Eye (tissue), 1 donor: Measurements from ENCODE around the gene SELENOT.
A peak's percentile ranks its signal among the peaks of the same experiment; 100 is the strongest.
"Not testable (repeated sequence)": the region's sequence is repeated elsewhere in the genome, so short reads cannot be mapped to it uniquely, and the experiment has no call there.

Source experiments
- DNase-seq: peaks from one replicate; pipeline ENCODE4 v3.0.0-alpha.2; 2015

SELENOT gene

DNA sequence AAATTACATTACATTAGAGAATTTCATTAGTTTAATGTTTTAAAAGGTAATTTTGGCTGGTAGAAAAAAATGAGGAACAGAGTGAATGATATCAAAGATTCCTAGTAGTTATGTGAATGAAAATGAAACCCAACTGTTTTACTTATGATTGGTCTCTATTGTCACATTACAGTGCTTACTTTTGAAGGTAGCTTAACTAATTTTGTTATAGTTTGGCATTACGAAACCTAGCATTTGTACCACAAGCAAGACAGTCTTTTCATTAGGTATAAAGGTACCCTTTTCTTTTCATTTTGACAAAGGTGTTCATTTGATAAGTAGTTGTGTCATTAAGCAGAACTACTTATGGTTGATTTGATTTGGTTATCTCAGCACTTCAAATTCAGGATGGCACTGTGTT lies 6.9 kb downstream of the SELENOT start:
- DNase-seq, result no peak

DNA sequence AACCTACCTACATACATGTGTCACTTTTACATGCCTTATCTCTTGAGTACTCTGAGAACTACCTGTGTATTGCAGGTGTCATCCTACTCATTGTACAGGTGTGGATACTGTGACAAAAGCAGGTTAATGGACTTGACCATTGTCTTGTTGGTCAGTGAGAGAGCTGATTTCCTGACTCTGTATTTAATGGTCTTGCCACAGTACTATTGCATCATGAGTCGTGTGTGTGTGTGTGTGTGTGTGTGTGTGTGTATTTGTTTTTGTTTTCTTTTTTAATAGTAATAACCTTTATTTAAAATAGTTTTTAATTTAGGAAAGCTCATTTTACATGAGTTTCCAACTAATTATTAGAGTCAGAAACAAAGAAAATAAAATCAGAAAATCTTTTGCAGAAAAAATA lies 7.7 kb downstream of the SELENOT start:
- DNase-seq, result no peak

DNA sequence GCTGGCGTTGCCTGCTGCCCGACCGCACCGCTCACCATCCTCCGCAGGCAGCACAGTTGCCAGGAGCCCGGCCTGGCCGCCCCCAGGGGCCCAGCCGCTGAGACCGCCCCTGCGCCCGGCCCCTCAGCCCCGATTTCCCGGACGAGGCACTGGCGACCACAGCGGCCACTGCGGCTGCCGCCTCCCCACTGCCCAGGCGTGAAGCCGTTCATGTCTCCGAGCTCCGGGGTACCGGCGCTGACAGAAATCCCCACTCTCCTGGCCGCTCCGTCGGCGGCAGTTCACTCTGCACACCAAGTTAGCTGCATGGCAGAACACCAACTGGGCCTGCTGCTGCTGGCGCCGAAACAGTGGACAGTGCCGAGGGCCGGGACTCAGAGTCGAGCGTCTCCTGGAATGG lies 8.5 kb downstream of the SELENOT start:
- DNase-seq, result no peak

DNA sequence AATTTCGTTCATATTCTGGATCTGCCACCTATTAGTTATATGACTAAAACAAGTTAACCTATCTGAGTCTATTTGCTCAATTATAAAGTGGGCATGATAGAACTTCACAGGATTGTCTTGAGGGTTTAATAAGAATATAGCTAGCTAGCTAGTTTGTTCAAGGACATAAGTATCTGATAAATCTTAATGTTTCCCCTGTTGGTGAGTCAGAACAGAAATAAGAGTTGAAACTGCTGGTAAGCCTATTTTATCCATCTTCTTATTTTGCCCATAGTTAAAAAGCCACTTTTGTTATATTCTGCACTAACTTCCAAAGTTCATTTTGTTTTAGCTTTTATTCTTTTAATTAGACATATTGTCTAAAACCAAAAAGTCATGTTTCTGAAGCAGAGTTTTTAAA lies 9.4 kb downstream of the SELENOT start:
- no peak for DNase-seq

DNA sequence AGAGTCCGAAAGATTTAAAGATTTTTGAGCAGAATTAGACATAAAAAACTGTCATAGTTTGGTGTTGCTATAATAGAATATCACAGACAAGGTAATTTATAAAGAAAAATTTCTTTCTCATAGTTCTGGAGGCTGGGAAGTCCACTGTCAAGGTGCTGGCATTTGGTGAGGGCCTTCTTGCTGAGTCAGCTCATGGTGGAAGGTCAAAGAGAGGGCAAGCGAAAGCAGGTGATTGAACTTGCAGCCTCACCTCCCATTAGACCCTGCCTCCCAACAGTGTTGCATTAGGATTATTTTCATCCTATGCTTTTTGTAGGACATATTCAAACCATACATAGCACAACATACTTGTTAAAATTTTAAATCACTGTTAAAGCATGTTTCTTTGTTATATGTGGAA lies 9.9 kb downstream of the SELENOT start:
- DNase-seq, result no peak

DNA sequence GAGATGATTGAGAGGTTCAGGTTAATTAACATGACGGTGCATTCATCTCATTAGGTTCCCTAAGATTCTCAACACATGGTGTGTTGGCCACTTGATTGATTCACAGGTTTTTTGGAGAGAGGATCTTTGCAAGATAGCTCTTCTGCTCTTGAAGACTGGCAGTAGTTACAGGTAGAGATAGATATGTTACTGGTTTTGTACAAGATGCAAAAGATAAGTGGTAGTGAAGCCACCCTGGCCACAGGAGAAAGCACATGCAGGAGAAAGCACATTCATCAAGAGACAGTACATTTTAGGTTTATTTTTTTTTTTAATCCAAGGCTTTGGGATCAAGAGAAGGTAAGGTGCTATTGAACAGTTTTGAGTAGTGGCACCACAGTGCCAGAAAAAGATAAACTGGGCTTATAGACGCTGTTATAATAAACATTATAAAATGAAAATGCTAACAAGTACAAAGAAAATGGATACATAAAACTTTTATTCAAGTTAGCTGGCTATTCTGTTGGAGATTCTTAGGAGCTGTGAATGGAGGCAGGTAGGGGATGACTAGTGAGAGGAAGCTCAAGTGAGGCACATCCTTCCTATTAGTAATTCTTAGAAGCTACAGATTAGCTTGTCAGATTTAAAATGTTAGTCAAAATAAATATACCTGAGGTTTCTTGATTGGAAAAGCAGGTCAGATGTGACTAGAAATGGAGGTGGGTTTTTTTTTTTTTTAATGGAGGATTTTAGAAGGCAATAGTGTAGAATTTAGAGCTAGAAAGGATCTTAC lies 10.8 kb downstream of the SELENOT start:
- no peak for DNase-seq

DNA sequence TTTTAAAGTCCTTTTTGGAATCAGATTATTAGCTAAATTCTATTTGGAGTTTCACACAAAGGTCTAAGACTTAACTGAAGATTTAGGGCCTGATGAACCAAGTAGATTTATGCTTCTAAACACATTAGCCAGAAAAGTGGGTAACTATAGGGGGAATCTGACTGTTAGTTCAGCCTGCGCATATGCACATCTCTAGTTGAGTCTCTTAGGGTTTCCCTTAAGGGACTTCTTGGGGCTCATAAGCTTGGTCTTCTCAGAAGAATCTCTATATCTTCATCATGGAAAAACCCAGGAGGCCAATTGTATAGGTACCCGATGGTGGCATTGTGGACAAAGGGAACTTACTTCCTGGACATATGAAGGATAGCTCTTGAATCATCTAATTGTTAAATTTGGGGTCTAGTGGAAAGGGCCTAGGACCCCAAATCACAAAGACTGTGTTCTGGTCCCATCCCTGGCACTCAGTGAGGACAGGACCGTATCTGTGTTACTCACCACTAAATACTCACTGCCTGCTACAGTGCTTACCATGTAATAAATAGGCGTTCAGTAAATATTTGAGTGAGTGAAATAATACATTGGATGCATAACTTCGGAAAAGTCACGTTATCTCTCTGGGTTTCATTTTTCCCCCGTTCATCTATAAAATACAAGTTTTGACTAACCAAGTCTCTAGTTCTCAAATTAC lies 17.0 kb downstream of the SELENOT start:
- DNase-seq, result no peak

DNA sequence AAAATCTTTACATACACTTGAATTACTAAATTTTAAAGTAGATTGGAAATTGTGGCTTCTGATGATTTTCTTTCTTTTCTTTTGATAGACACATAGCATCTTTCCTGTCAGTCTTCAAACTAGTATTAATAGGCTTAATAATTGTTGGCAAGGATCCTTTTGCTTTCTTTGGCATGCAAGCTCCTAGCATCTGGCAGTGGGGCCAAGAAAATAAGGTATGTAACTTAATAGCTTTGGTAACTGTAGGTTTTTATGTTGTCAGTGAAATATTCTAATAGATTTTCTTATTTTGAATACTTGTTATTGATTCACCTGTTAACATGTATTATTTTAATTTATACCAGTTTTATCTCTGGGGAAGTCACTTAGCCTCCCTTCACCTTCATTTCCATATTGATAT lies 19.8 kb downstream of the SELENOT start:
- DNase-seq, result not testable (repeated sequence)

DNA sequence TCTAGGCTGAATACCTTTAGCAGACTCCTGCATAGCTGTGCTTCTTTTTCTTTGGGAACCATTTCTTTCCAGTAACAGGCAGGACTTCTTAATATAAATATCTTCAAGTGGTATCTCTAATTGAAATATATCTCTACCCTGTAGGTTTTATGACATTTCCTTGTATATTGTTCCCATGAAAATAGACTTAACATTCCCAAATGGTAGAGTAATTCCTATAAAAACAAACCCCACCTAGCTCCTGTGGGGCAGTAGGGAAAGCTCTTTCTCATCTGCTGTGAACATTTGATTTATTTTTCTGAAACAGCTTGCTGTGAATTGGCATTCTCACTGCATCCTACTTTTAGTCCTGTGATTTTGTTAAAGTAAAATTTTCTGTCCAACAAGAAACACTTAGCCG lies 20.8 kb downstream of the SELENOT start:
- DNase-seq, result no peak

DNA sequence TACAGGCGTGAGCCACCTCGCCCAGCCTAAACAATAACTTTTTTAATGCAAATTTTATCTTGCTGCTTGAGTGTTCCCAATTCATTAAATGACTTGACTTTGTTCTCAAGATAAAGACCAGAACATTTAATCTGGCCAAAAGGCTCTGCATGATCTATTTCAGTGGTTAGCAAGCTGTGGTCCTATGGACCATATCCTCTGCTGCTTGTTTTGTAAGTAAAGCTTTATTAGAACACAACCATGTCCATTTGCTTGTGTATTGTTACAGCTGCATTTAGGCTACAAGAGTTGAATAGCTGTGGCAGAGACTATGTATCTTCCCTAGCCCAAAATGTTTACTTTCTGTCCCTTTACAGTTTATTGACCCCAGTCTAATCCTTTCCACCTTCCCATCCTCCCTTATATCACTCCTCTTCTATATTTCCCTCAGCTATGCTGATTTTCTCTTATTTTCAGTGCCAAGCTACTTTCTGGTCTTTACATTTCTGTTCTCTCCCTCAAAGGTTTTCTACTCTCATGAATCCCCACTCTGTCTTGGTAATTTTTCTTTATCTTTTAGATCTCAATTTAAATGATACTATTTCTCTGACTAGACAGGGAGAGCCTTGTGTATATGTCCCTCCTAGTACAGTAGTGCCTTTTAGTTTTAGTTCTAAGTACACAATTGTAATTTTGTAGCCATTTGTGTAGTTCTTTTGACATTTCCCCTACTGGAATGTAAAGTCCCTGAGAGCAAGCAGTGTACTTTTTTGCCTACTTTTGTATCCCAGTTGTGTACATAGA lies 23.2 kb downstream of the SELENOT start:
- DNase-seq, result no peak

DNA sequence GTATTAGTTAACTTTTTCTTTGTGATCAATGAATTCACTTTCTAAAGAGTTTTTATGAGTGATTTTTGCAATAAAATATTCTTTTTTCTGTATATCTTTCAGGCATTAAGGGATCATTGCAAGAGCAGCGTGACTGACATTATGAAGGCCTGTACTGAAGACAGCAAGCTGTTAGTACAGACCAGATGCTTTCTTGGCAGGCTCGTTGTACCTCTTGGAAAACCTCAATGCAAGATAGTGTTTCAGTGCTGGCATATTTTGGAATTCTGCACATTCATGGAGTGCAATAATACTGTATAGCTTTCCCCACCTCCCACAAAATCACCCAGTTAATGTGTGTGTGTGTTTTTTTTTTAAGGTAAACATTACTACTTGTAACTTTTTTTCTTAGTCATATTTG lies 24.4 kb downstream of the SELENOT start:
- peak; percentile 50 for DNase-seq

DNA sequence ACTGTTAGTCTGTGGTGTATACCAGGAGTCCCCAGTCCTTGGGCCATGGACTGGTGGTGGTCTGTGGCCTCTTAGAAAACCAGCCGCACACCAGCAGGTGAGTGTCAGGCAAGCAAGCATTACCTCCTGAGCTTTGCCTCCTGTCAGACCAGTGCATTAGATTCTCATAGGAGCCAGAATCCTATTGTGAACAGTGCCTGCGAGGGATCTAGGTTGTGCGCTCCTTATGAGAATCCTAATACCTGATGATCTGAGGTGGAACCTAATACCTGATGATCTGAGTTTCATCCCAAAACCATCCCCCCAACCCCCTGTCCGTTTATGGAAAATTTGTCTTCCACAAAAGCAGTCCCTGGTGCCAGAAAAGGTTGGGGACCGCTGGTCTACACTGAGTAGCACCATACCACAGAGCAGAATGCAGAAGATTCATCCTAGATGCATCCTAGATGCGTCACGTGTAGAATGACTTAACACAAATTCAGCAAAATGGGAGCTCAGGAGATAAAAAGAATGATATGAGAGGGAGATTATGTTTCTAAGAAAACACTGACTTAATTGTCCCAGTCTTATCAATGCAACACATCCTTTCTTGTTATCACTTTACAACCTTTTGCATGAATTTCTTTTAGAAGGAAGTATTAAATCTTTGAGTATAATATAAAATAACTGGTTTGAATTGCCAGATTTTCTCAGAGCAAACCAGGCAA lies 28.5 kb downstream of the SELENOT start:
- DNase-seq, result no peak

DNA sequence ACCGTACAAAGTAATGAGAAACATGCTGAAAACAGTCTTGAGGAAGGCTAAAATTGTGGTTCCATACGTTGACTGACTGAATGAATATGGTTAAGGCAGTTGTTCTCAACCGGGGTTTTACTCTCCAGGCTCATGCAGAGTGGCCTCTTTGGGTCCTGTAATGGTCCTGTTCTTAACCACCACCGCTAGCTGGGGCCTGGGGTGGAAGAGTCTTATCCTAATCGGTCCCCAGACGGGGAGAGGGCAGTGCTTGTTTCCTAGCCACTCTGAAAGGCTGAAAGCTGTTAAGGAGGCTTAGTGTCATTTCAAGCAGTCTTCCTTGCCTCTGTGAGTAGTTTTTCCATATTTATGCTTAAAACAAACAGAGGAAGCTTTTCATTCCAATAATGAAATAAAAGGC lies 32.0 kb downstream of the SELENOT start:
- peak; percentile 30 for DNase-seq

DNA sequence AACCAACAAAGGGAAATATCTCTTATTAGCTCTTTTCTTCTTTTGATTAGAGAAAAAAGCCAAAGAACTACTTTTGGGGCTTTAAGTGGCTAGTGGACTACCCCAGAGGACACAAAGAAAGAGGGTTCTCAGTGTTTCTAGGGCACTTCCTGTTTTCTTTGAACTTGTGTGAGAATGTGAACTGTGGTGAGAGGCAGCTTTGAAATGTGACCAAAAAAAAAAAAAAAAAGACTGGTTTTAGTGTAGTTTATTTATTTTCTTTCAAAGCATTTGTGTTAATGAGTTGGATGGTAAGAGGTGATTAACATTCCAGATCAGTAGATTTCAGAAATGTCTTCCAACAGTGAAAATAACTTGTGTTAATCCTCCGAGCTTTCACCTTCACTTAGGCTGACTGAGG lies 32.4 kb downstream of the SELENOT start:
- DNase-seq, result peak; percentile 47

DNA sequence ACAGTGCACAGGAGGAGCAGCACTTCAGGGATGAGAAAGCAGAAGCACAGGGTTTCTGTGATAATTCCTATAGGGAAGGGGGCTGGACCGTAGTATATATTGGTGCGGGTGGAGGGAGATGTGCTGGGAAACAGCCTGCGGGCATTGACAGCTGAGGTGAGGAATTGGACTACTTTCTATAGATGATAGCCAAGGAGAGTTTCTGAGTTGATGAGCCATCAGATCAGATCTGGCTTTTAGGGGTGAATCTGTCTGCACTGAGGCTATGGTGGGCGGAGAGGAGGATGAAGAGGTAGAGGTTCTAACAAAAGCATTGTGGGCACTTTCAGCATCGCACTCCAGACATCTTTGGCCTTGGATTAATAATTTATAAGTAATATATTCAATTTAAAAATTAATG lies 33.1 kb downstream of the SELENOT start:
- DNase-seq, result peak; percentile 33

DNA sequence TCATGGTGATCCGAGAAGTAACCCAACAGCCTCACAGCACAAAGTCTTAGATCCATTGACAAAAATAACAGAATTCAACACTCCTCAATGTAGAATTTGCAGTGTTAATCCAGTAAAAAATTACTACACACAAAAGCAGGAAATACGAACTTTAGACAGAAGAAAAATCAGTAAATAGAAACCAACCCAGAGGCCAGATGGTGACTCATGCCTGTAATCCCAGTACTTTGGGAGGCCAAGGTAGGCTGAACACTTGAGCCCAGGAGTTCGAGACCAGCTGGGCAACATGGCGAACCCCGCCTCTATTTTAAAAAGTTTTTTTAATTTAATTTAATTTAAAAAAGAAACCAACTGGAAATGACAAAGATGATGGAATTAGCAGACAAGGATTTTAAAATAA lies 36.1 kb downstream of the SELENOT start:
- no peak for DNase-seq

DNA sequence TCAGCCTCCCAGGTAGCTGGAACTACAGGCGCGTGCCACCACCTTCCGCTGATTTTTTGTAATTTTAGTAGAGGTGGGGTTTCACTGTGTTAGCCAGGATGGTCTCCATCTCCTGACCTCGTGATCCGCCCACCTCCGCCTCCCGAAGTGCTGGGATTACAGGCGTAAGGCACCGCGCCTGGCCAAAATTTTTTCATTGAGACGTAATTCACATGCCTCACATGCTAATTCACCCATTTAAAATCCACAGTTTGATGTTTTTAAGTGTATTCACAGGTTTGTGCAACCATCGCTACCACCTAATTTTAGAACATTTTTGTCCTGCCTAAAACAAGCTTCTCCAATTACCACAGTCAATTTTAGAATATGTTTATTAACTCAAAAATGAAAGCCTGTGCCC lies 37.1 kb downstream of the SELENOT start:
- DNase-seq, result no peak

DNA sequence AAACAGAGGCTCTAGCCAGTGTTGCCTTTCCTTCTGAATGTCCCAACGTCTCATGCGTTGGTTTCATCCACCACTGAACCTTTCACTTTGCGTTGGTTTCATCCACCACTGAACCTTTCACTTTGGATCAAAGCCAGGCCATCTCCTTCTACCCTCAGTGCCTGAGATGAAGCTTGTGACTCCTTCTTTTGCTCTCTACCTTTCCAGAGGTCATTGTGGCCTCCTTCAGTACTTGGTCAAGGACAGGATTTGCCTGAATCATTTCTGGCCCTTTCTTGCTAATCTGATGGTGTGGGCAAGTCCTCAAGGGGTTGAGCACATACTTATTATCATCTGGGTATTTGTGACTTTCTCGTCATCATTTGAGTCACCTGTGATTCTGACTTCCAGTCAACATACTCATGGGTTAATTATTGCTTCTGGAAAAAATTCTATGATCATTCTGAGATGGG lies 50.0 kb downstream of the SELENOT start:
- DNase-seq, result no peak

DNA sequence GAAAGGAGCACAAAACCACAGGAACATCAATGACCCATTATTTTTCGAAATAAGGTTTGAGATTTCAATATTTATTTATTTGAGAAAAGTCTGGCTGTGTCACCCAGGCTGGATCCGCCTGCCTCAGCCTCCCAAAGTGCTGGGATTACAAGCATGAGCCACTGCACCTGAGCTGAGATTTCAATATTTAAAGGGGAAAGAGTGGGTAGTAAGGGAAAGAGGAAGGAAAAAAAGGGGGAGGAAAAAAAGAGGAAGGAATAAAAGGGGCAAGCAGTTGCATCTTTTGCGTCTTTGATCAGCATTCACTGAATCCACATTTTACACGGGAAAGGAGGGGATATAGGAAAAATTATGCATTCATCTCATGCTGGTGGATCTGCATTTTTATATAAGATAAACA lies 53.2 kb downstream of the SELENOT start:
- no peak for DNase-seq

DNA sequence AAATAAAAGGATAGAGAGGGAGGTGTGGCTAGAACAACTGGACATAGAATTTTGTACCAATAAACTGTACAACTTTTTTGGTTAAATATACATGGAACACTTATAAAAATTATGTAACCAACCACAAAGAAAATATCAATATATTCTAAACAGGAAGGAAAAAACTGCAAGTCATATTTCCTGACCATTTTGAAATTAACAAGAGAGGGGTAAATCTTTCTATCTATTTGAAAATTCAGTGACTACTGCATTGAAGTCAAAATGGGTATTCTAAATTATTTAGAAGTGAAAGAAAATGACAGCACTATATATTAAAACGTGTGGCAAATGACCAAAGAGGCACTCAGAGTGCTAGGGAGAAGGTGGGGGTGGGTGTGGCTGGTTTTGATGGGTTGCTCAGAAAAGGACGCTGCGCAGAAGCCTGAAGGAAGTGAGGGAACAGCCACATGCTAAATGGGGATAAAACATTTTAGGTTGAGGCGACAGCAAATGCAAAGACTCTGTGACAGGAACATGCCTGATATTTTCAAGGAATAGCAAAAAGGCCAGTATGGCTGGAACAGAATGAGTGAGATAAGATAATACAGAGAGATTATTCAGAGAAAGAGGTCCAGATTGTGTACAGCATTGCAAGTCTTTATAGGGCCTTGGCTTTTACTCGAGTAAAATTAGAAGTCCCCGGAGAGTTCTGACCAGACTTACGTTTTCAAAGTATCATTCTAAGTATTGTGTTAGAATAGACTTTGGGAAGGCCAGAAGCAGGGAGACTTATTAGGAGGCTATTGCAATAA lies 59.5 kb downstream of the SELENOT start:
- DNase-seq, result no peak

DNA sequence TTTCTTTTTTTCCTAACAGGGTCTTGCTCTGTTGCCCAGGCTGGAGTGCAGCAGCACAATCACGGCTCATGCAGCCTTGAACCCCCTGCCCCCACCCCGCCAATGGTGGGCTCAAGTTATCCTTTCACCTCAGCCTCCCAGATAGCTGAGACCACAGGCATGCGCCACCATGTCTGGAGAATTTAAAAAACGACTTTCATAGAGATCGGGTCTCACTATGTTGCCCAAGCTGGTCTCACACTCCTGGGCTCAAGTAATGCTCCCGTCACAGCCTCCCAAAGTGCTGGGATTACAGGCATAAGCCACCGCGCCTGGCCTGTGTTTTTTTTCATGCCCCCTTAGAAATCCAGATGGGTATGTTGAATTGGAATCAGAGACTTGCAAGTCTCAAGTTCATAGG lies 60.3 kb downstream of the SELENOT start:
- DNase-seq, result no peak

DNA sequence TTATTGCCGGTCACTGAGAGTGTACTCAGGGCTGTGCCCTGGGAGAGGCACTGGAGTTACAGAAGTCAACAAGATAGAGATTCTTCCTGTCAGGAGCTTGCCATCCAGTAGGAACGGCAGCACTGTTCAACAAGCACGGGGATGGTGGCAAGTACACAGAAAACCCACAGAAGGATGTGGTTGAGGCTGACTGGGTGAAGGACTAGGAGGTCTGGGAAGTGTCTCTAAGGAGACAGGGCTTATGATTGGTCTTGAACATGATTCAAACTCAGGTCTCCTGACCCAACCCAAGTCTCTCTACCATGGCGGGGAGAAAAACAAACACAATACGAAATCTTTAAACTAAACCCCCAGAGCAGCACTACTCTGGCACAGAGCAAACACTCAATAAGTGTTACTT lies 63.0 kb downstream of the SELENOT start:
- no peak for DNase-seq
